ENCODE results near the gene SHFL.

Gene SHFL

GRCh38 chr19:10100163-10100785, 14.2 kb downstream of the SHFL start:
- no peak for DNase-seq (ENCODE audit: low read depth)
- TF ChIP-seq CTCF (IDR thresholded peaks at IDR 0.05; ENCODE audit: control insufficient read depth, insufficient read depth, low read depth, low read length, missing control alignments) = no peak
- no peak overlapping the region for H3K4me3 ChIP-seq (ENCODE audit: control insufficient read depth, low read depth, low read length)

GRCh38 chr19:10102787-10103236, 16.7 kb downstream of the SHFL start:
- no peak overlapping the region for H3K4me3 ChIP-seq (ENCODE audit: control insufficient read depth, low read depth, low read length)
- no peak for TF ChIP-seq CTCF (IDR thresholded peaks at IDR 0.05; ENCODE audit: control insufficient read depth, insufficient read depth, low read depth, low read length, missing control alignments)

GRCh38 chr19:10104130-10104513, 18.0 kb downstream of the SHFL start:
- no peak for TF ChIP-seq CTCF (IDR thresholded peaks at IDR 0.05; ENCODE audit: control insufficient read depth, insufficient read depth, low read depth, low read length, missing control alignments)
- no peak overlapping the region for H3K4me3 ChIP-seq (ENCODE audit: control insufficient read depth, low read depth, low read length)
- DNase-seq (ENCODE audit: low read depth) = no peak

More at GRCh38 chr19:10102787-10103236, 16.7 kb downstream of the SHFL start:
- DNase-seq (ENCODE audit: low read depth) = no peak

GRCh38 chr19:10104665-10105508, 18.8 kb downstream of the SHFL start:
- H3K4me3 ChIP-seq (ENCODE audit: control insufficient read depth, low read depth, low read length) = no peak overlapping the region
- DNase-seq (ENCODE audit: low read depth) = no peak
- TF ChIP-seq CTCF (IDR thresholded peaks at IDR 0.05; ENCODE audit: control insufficient read depth, insufficient read depth, low read depth, low read length, missing control alignments) = no peak

GRCh38 chr19:10105509-10106099, 19.5 kb downstream of the SHFL start:
- peak overlapping the region; percentile 1 for H3K4me3 ChIP-seq (ENCODE audit: control insufficient read depth, low read depth, low read length)
- no peak for TF ChIP-seq CTCF (IDR thresholded peaks at IDR 0.05; ENCODE audit: control insufficient read depth, insufficient read depth, low read depth, low read length, missing control alignments)
- DNase-seq (ENCODE audit: low read depth) = no peak

GRCh38 chr19:10106100-10106936, 20.2 kb downstream of the SHFL start, which contains the start of gene PPAN:
Gene PPAN, plus strand, starts transcription at chr19:10106362. Its CDS starts 33 bp downstream, at chr19:10106395.
- H3K4me3 ChIP-seq (ENCODE audit: control insufficient read depth, low read depth, low read length) = peak within 1 kb of the TSS; percentile 58
- TF ChIP-seq CTCF (IDR thresholded peaks at IDR 0.05; ENCODE audit: control insufficient read depth, insufficient read depth, low read depth, low read length, missing control alignments) = no peak
- peak; percentile 89 for DNase-seq (ENCODE audit: low read depth)
